Neural progenitor cell (in vitro differentiated cells): ENCODE results near the gene RAP2B.

ENCODE experiments used
- EZH2 ChIP-seq: fragments of 200-600 bp; sonication (generic); IDR thresholded peaks from 2 replicates; pipeline ENCODE4 v1.6.1; 2017; ENCODE audit warnings: antibody characterized with exemption, mild to moderate bottlenecking, moderate library complexity
- EZH2phosphoT487 ChIP-seq: fragments of 200-600 bp; sonication (generic); IDR thresholded peaks from 2 replicates; pipeline ENCODE4 v1.6.1; 2017; ENCODE audit warnings: antibody characterized with exemption
- TF ChIP-seq, protein P1 (sequence below): fragments of 200-600 bp; sonication (generic); IDR thresholded peaks from 2 replicates; pipeline ENCODE4 v1.5.1; 2017; ENCODE audit warnings: antibody characterized with exemption, mild to moderate bottlenecking

DNA sequence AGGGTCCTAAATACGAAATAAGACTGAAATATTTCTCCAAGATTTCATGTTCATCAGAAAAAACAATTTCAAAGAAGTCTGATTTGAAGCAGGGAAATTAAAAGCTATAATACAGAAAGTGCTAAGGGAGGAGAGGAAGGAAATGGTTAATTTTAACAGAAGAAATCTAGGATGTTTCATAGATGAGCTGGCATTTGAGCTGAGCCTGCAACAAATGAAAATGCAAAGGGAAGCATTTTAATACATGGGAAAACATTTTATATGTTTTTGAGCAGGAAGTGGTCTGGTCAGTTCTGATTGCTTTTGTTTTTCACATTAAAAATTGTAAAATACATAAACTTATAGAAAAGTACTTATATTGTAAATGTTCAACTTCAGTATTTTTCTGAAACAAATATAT is 17.2 kb upstream of the RAP2B start:
- TF ChIP-seq, protein P1, sequence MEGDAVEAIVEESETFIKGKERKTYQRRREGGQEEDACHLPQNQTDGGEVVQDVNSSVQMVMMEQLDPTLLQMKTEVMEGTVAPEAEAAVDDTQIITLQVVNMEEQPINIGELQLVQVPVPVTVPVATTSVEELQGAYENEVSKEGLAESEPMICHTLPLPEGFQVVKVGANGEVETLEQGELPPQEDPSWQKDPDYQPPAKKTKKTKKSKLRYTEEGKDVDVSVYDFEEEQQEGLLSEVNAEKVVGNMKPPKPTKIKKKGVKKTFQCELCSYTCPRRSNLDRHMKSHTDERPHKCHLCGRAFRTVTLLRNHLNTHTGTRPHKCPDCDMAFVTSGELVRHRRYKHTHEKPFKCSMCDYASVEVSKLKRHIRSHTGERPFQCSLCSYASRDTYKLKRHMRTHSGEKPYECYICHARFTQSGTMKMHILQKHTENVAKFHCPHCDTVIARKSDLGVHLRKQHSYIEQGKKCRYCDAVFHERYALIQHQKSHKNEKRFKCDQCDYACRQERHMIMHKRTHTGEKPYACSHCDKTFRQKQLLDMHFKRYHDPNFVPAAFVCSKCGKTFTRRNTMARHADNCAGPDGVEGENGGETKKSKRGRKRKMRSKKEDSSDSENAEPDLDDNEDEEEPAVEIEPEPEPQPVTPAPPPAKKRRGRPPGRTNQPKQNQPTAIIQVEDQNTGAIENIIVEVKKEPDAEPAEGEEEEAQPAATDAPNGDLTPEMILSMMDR, result no peak
- TF ChIP-seq EZH2, result no peak
- no peak for TF ChIP-seq EZH2phosphoT487
